ENCODE results near the gene TIMP3. TPM values are rescaled to one million over a fixed set of nuclear protein-coding genes. Genes with fewer than 3 reads are reported as not detected.

Gene TIMP3
- total and polyA plus RNA-seq, 2 donors (not counting 3 experiments of a cell fraction or from before 2014, with no cell fraction given): 0.22 to 2.0 TPM

DNA sequence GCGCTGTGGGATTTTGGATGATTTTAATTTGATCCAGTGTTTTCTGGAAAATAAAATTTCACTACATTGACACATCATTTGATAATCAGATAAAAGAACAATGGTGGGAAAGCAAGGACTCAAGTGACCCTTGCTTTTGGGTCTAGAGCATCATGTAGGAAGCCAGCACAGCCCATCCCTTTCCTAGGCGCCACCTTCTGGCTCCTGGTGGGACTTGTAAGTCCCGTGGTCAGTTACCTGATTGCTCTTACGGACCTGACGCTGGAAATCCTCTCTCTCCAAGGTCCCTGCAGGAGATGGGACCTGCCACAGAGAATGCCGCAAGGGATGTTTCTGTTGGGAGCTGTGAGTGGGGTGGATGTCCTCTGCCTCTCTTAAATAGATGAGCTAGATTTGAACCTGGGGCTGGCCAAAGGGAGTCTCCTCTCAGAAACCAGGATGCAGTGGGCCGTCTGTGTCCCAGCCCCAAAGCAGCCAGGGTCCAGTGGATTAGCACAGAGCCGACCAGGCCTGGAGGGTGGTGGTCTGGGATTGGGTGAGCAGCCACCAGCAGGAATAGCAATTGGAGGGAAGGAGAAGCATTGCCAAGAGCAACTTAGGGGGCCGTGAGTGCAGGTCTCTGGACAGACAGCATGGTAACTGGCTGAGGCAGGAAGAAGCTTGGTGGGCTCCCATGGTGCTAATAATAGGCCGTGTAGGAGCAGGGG lies 21.7 kb downstream of the TIMP3 start:
- ChIA-PET CTCF (no interaction called here), POLR2A (no interaction called here)
- Histone ChIP-seq H3K36me3 (ENCODE audit: control insufficient read depth in 2 of 2, extremely low read depth in 1 of 2, insufficient read depth in 2 of 2, low read length in 2 of 2) (no peaks in the 10 kb centered on the region), H3K27ac (ENCODE audit: insufficient read depth, low read depth, low read length) (no peak overlapping the region), H2AFZ (ENCODE audit: low read depth, low read length) (no peak overlapping the region), H3K79me2 (ENCODE audit: control insufficient read depth, insufficient read depth, low read length) (no peaks in the 10 kb centered on the region), H3K9ac (replicated peaks; ENCODE audit: extremely low read depth, insufficient read depth, low read length) (no peak overlapping the region), H3K27me3 (ENCODE audit: control insufficient read depth in 2 of 2, insufficient read depth in 2 of 2, low read length in 2 of 2) (no peaks in the 10 kb centered on the region), H4K20me1 (replicated peaks; ENCODE audit: control insufficient read depth, extremely low read depth, insufficient read depth, low read length) (no peaks in the 10 kb centered on the region), H3K9me3 (replicated peaks; ENCODE audit: control insufficient read depth, insufficient read depth, low read length) (no peaks in the 10 kb centered on the region), H3K4me2 (ENCODE audit: insufficient read depth, low read length) (no peak overlapping the region), H3K4me3 (replicated peaks in 1 of 3; ENCODE audit: insufficient read depth in 1 of 3, low read depth in 1 of 3, low read length in 3 of 3) (no peak overlapping the region), H3K9me1 (replicated peaks; ENCODE audit: control insufficient read depth, extremely low read depth, insufficient read depth, low read length) (no peaks in the 10 kb centered on the region), H3K4me1 (ENCODE audit: control insufficient read depth, extremely low read depth, insufficient read depth, low read length) (no peaks in the 10 kb centered on the region)
- intact Hi-C loops (cut with micrococcal nuclease): loop anchor here (1.0 kb wide), 2 partner anchors 163 to 294 kb away; no protein-coding TSS in a partner anchor
- FAIRE-seq: no peak
- BruUV-seq (replicated peaks): no TSS peak
- dilution Hi-C loops (cut with MboI; ENCODE audit: extremely low pct_ligation_motif_present, low sequenced_read_pairs): no loop called here
- no peak for TF ChIP-seq GATA2 (IDR thresholded peaks at IDR 0.05; ENCODE audit: insufficient read depth, insufficient read length, low read depth, low read length)
- TF ChIP-seq, protein P1, sequence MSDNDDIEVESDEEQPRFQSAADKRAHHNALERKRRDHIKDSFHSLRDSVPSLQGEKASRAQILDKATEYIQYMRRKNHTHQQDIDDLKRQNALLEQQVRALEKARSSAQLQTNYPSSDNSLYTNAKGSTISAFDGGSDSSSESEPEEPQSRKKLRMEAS (IDR thresholded peaks at IDR 0.05; ENCODE audit: insufficient read depth, insufficient read length): no peak
- no peak for TF ChIP-seq JUN (IDR thresholded peaks at IDR 0.05; ENCODE audit: borderline replicate concordance, insufficient read depth, insufficient read length, low read depth)
- TF ChIP-seq MYC (IDR thresholded peaks at IDR 0.05; ENCODE audit: low read depth, low read length): no peak
- TF ChIP-seq, protein P2, sequence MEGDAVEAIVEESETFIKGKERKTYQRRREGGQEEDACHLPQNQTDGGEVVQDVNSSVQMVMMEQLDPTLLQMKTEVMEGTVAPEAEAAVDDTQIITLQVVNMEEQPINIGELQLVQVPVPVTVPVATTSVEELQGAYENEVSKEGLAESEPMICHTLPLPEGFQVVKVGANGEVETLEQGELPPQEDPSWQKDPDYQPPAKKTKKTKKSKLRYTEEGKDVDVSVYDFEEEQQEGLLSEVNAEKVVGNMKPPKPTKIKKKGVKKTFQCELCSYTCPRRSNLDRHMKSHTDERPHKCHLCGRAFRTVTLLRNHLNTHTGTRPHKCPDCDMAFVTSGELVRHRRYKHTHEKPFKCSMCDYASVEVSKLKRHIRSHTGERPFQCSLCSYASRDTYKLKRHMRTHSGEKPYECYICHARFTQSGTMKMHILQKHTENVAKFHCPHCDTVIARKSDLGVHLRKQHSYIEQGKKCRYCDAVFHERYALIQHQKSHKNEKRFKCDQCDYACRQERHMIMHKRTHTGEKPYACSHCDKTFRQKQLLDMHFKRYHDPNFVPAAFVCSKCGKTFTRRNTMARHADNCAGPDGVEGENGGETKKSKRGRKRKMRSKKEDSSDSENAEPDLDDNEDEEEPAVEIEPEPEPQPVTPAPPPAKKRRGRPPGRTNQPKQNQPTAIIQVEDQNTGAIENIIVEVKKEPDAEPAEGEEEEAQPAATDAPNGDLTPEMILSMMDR (IDR thresholded peaks at IDR 0.05; ENCODE audit: extremely low read depth in 1 of 2, insufficient read depth in 1 of 2, low read depth in 1 of 2, low read length in 2 of 2): no peak
- TF ChIP-seq POLR2AphosphoS5 (IDR thresholded peaks at IDR 0.05; ENCODE audit: insufficient read depth, low read depth, low read length): no peak
- TF ChIP-seq POLR2A (IDR thresholded peaks at IDR 0.05; ENCODE audit: low read depth, low read length): no peak
- no peak for DNase-seq (ENCODE audit: low read depth, low spot score)
